Retina (tissue), 1 donor: ENCODE data around the gene RELCH.

Experiments
- DNase-seq: peaks from one replicate; pipeline ENCODE4 v3.0.0-alpha.2; 2016

The RELCH gene

GRCh38 chr18:62250475-62250874 is 63.4 kb downstream of the RELCH start:
- no peak for DNase-seq

GRCh38 chr18:62258093-62258492 is 71.0 kb downstream of the RELCH start:
- no peak for DNase-seq

- DNase-seq = no peak
These were observed 71.6 kb downstream of the RELCH start for GRCh38 chr18:62258616-62259015.

DNA sequence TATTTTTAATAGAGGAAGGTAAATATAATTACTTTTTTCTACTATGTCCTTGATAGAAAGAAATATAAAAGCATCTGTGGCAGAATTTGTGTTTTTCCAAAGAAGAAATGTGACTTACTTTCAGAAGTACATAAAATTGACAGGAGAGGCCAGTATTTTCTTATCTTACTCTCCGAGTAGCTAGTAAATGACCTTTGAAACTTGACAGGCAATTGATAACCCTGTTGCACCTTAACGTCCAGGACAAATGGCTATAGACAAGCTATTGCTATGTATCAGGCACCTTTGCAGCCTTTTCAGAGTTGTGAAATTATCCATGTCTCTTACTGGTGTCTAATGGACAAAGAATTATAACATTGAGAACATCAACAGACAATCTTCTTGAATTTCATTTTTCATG is 75.0 kb downstream of the RELCH start:
- DNase-seq = no peak

DNA sequence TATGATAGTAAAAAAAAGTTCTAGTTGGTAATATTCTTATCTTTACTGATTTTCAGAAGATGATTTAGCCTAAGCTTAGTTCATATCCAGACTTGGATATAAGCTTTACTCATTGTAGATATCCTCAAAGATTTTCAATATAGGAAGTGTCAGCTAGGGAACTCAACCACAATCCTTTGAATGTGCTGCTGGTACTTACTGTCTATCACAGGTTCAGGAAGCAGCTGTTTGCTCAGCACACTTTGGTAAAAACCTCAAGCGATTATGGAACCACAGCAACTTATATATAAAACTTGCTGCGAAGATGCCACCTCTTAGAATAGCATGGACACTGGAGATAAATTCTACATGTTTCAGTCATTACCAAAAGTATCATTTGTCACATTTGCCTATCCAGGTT is 77.9 kb downstream of the RELCH start:
- no peak for DNase-seq

DNA sequence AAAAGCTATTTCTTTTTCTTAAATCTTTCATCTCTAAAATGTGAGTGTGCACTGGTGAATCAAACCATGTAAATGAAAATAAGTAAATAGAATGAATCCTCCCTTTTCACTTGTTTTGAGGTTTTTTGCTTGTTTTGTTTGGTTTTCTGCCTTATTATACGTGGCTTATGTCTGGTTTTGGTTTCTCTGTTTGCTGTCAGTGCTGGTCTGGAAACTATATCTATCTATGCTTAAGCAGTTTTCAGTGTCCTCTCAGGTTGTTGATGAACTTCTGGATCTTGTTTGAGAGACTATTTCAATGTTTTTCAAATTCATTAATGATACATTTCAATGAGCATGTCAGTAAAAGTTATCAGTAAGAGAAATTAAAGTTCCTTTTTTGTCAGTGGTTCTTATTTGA is 90.0 kb downstream of the RELCH start:
- no peak for DNase-seq

DNA sequence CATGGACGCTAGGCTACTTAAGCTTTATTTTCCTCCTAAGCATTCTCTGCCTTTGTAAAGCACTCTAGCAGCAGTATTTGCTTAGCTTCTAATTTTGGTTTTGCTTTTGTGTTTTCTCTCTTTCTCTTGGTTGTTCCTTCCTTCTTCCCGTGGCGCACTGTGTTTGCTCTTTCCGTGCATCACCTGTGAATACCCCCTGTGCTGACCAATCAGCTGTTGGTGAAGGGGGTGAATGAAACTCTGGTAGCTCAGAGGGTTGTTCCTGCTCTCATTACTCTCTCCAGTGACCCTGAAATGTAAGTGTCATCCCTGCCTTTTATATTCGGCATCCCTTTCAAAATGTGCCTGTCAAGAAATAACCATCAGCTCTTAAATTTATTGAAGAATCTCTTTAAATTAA is 92.5 kb downstream of the RELCH start:
- peak; percentile 14 for DNase-seq

- DNase-seq = no peak
These were observed 93.0 kb downstream of the RELCH start for GRCh38 chr18:62280058-62280457.

GRCh38 chr18:62280786-62281185 is 93.7 kb downstream of the RELCH start:
- DNase-seq = no peak

GRCh38 chr18:62281684-62282083 is 94.6 kb downstream of the RELCH start:
- no peak for DNase-seq

DNA sequence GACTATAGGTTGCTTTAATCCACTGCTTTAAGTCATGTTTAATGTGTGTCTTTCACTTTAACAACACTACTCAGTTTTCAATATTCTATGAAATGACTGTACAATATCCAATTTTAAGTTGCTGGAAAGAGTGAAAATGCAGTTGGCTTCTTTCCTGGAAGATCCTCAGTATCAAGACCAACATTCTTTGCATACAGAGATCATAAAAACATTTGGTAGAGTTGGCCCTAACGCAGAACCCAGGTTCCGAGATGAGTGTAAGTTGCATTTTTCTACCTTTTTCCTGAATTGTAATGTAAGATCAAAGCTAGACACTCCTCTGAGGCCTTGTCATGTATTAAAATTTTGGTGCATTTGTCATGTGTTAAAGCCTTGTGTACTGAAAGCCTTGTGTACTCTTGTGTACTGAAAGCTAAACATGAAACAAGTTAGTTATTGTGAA is 95.2 kb downstream of the RELCH start:
- DNase-seq = no peak

GRCh38 chr18:62284637-62285036 is 97.6 kb downstream of the RELCH start:
- no peak for DNase-seq

- peak; percentile 2 for DNase-seq
These were observed 98.2 kb downstream of the RELCH start for GRCh38 chr18:62285281-62285680.

DNA sequence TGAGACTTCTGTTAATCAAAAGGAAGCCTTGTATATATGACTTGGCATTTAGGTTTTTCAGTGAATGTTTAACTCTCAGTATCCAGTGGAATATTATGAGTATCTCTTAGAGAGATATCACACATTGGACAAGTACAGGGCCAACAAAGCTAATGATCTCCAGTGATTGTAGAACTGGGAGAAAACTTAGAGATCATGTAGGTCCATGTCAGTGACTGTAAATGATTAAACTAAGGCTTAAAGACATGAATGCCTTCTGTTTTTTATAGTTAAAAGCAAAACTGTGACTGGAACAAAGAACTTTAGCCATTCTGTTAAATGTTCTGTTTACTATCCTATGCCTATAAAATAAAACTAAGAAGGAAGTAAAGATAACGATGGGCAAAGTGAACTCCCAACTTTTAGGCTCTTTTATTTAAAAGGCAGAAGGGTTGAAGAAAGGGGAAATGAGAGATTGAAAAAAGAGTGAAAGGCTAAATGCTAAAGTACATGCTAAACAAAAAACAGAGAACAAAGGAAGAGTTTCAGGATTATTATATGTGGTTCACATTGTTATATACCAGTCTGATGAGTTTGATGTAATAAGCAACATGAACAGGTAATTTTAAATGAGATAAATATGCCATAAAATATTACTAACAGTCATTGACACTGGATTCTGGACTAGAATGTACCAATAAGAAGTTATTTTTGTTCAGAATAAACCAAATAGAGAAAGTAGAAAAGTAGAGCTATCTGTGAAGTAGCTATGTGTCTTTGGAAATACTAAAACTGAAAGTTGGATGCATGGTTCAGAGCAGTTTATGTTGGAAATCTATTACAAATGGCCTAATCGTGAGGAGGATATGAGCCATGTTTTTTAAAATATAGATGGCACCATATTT is 101.0 kb downstream of the RELCH start:
- DNase-seq = no peak

DNA sequence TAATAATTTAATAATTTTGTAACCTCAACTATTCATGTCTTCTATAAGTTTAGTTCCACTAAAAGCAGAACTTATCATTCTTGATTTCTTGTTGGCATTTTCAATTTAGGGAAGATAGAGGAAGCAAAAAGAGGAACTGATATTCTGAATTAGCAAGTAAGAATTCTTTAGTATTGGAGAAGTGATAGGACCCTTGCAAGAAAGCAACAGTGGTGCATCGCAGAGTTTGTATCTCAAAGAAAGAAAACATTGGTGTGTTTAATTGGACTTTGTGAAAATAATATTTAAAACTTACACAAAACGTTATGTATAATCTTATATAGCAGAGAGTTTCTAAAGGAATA is 101.6 kb downstream of the RELCH start:
- no peak for DNase-seq

DNA sequence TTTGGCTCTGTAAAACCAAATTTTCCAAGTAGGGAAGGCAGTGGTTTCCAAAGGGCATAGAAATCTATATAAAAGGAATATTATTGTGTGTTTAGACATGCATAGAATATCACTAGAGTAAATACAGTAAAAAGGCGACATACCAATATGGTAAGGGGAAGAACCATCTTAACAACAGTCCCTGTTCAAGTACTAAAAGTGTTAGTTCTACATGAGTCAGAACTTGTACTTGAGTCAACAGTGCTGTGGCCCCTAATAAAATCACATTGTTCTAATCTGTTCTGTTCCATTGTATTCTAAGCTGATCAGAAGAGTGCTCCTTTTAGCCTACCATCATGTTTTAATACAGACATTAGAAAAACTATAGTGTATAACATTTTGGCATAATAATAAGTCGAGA is 102.0 kb downstream of the RELCH start:
- DNase-seq = no peak

- DNase-seq = no peak
These were observed 107.0 kb downstream of the RELCH start for GRCh38 chr18:62294073-62294472.

GRCh38 chr18:62300359-62300963 is 113.4 kb downstream of the RELCH start:
- no peak for DNase-seq

- DNase-seq = no peak
These were observed 114.3 kb downstream of the RELCH start for GRCh38 chr18:62301322-62301721.

GRCh38 chr18:62312851-62313250 is 125.8 kb downstream of the RELCH start:
- no peak for DNase-seq

- DNase-seq = no peak
These were observed 131.4 kb downstream of the RELCH start for GRCh38 chr18:62318228-62319180.

DNA sequence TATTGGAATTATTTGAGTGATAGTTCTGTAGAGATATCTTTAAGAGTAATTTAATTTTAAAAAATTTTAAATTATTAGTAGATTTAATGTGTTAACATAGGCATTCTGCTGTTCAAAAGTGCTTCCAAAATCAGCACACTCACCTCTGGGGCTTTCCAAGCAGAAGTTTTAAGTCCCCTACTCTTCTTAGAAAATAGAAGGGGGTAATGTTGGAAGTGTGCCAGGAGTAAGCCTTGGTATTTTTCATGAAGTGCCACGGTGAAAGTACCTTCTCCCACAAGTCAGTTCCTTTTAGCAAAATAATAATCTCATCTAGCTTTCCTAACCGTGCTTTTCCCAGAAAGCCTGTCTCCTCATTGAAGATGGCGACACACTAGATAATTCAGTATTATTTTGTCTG is 134.1 kb downstream of the RELCH start:
- no peak for DNase-seq

- DNase-seq = no peak
These were observed 136.6 kb downstream of the RELCH start for GRCh38 chr18:62323483-62324180.
